ENCODE results near the gene PTBP2.
"Not testable (repeated sequence)": the region's sequence is repeated elsewhere in the genome, so short reads cannot be mapped to it uniquely, and the experiment has no call there.

The PTBP2 gene

DNA sequence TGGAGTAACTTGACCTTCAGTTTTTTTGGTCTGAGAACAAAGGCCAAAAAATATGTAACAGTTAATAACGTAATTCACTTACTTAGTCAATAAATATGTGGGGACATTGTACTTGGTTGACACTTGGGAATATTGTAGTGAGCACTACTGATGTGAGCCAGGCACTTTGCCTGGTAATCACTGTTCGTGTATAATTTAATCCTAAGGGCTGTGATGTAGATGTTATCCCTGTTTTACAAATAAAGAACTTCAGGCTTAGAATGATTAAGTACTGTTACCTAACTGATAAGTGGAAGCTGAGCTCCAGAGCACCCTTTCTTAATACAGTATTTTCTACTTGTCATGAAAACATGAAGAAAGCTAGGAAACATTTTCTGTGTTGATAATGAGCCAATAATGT is 28.0 kb downstream of the PTBP2 start:
- DNase-seq (ENCODE audit: low read depth in 2 of 2): peak; percentile 13
- no peak overlapping the region for H3K4me3 ChIP-seq (replicated peaks in 1 of 2; ENCODE audit: low read depth in 2 of 2, low read length in 2 of 2)
- TF ChIP-seq, protein P1, sequence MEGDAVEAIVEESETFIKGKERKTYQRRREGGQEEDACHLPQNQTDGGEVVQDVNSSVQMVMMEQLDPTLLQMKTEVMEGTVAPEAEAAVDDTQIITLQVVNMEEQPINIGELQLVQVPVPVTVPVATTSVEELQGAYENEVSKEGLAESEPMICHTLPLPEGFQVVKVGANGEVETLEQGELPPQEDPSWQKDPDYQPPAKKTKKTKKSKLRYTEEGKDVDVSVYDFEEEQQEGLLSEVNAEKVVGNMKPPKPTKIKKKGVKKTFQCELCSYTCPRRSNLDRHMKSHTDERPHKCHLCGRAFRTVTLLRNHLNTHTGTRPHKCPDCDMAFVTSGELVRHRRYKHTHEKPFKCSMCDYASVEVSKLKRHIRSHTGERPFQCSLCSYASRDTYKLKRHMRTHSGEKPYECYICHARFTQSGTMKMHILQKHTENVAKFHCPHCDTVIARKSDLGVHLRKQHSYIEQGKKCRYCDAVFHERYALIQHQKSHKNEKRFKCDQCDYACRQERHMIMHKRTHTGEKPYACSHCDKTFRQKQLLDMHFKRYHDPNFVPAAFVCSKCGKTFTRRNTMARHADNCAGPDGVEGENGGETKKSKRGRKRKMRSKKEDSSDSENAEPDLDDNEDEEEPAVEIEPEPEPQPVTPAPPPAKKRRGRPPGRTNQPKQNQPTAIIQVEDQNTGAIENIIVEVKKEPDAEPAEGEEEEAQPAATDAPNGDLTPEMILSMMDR (IDR thresholded peaks at IDR 0.05; ENCODE audit: low read depth, low read length): no peak

GRCh38 chr1:96752394-96752793 is 30.8 kb downstream of the PTBP2 start:
- TF ChIP-seq, protein P1 (IDR thresholded peaks at IDR 0.05; ENCODE audit: low read depth, low read length): no peak
- no peak for DNase-seq (ENCODE audit: low read depth in 2 of 2)
- H3K4me3 ChIP-seq (replicated peaks in 1 of 2; ENCODE audit: low read depth in 2 of 2, low read length in 2 of 2): no peak overlapping the region

DNA sequence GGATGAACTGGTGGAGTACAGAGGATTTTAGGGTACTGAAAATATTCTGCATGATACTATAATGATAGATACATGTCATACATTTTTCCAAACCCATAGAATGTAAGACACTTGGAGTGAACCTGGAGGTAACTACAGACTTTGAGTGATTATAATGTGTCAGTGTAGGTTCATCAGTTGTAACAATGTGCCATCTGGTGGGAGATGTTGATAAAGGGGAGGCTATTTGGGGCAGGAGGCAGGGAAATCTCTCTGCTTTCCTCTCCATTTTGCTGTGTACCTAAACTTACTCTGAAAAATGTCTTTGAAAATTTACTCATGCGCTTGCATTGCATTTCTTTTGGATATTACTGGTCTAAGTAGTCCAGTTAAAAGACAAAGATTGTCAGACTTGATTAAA is 35.2 kb downstream of the PTBP2 start:
- TF ChIP-seq, protein P1 (IDR thresholded peaks at IDR 0.05; ENCODE audit: low read depth, low read length): peak; percentile 12
- no peak overlapping the region for H3K4me3 ChIP-seq (replicated peaks in 1 of 2; ENCODE audit: low read depth in 2 of 2, low read length in 2 of 2)
- DNase-seq (ENCODE audit: low read depth in 2 of 2): peak in 1 of 2 donors; percentile 29

GRCh38 chr1:96762586-96762985 is 41.0 kb downstream of the PTBP2 start:
- not testable (repeated sequence) for DNase-seq (ENCODE audit: low read depth in 2 of 2); H3K4me3 ChIP-seq (replicated peaks in 1 of 2; ENCODE audit: low read depth in 2 of 2, low read length in 2 of 2)

- TF ChIP-seq, protein P1 (IDR thresholded peaks at IDR 0.05; ENCODE audit: low read depth, low read length): no peak
- no peak overlapping the region for H3K4me3 ChIP-seq (replicated peaks in 1 of 2; ENCODE audit: low read depth in 2 of 2, low read length in 2 of 2)
- no peak for DNase-seq (ENCODE audit: low read depth in 2 of 2)
These were observed 41.9 kb downstream of the PTBP2 start for GRCh38 chr1:96763514-96763913.

GRCh38 chr1:96764469-96764868 is 42.9 kb downstream of the PTBP2 start:
- TF ChIP-seq, protein P1 (IDR thresholded peaks at IDR 0.05; ENCODE audit: low read depth, low read length): no peak
- H3K4me3 ChIP-seq (replicated peaks in 1 of 2; ENCODE audit: low read depth in 2 of 2, low read length in 2 of 2): no peak overlapping the region
- DNase-seq (ENCODE audit: low read depth in 2 of 2): peak in 1 of 2 donors; percentile 20

DNA sequence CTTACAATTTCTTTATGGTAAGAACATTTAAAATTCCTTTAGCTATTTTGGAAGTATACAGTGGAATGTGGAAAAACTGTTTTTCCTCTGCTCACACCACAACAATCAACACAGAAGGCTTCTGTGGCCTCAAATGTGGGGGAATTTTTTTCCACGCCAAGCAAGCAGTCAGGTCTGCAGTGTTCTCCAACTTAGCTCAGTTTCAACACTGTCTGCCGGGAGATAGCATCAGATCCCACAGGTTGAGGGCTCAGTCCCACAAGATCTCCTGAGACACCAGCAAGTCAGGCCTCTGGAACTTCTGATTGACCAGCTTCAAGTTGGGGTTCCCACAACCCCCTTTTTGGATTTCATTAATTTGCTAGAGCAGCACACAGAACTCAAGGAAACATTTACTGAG is 50.3 kb downstream of the PTBP2 start:
- TF ChIP-seq, protein P1 (IDR thresholded peaks at IDR 0.05; ENCODE audit: low read depth, low read length): no peak
- H3K4me3 ChIP-seq (replicated peaks in 1 of 2; ENCODE audit: low read depth in 2 of 2, low read length in 2 of 2): no peak overlapping the region
- DNase-seq (ENCODE audit: low read depth in 2 of 2): no peak
